ENCODE results near the gene OMP. TPM values are rescaled to one million over a fixed set of nuclear protein-coding genes. Genes with fewer than 3 reads are reported as not detected.

Gene OMP
- total and polyA plus RNA-seq, 2 of the 4 experiments (the other 2 are of a cell fraction) = 0.27 TPM; not detected in 1

DNA sequence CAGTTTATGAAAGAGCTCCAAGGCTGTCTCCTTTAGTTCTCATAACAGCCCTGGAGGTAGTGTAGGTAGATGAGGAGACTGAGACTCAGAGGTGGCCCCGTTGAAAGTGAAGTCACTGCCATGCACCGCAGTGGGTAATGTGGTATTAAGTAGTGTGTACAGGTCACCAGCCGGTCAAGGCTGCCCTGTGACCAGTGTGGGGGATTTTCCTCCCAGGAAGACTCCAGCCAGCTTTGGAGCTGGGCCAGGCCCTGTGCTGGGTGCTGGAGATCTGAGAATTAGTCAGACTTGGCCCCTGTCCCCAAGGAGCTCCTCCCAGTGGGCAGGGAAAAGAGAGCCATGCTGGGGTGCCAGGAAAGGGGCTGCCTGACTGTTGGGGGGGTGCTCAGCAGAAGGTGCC lies 5.3 kb downstream of the OMP start (continued):
- TF ChIP-seq RAD21 (IDR thresholded peaks at IDR 0.05; ENCODE audit: low read length) = no peak

DNA sequence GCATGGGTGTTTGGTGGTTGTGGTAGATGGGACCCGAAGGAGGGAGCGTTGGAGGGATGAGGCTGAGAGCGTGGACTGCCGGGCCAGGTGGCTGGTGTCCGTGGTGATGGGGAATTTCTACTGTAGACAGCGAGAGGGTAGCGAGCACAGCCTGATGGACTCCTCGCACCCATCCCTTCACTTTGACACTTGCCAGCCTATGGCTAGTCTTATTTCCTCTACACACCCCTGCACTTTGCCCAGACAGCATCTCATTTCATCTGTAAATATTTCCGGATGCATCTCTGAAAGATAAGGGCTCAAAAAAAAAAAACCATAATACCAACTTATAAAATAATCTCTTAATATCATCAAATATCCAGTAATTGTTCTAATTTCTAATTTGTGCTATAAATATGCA lies 5.8 kb downstream of the OMP start:
- Histone ChIP-seq H2AFZ (replicated peaks; ENCODE audit: low read length, poor library complexity) (peak overlapping the region; percentile 67), H3K9me3 (ENCODE audit: control insufficient read depth, insufficient read depth, low read length) (no peaks in the 10 kb centered on the region), H4K91ac (ENCODE audit: insufficient read depth, low read depth, low read length) (no peak overlapping the region; the same call in 1 of the 2 replicates), H3K27ac (ENCODE audit: insufficient read depth, low read length) (no peak overlapping the region), H2BK20ac (ENCODE audit: low read depth, low read length) (no peak overlapping the region), H3K18ac (ENCODE audit: low read depth, low read length) (no peak overlapping the region), H3K36me3 (ENCODE audit: control insufficient read depth, insufficient read depth, low read length) (no peaks in the 10 kb centered on the region), H3K79me1 (ENCODE audit: low read depth in 1 of 2, low read length in 2 of 2) (peaks cover 0 to 15% of the 10 kb centered on the region in 2 experiments; a peak in 1 of 4 replicates), H2AK9ac (replicated peaks; ENCODE audit: low read depth, low read length, poor library complexity) (peak overlapping the region; percentile 73), H3K9me1 (ENCODE audit: insufficient read depth, low read length) (peaks cover 12% of the 10 kb centered on the region), H3K4me2 (ENCODE audit: low read depth, low read length) (no peak overlapping the region), H2BK5ac (ENCODE audit: low read depth, low read length, poor library complexity, severe bottlenecking) (peak overlapping the region; percentile 10), H3K27me3 (ENCODE audit: control insufficient read depth, insufficient read depth, low read length) (no peaks in the 10 kb centered on the region), H3K4ac (ENCODE audit: low read depth, low read length) (peak overlapping the region; percentile 64), H4K20me1 (ENCODE audit: insufficient read depth, low read length) (peaks cover 5% of the 10 kb centered on the region; the same call in 1 of the 2 replicates), H2BK120ac (ENCODE audit: low read depth, low read length) (no peak overlapping the region), H3K9ac (ENCODE audit: low read depth, low read length) (no peak overlapping the region), H2AK5ac (ENCODE audit: low read depth, low read length) (peak overlapping the region; percentile 73; the same call in 1 of the 2 replicates), H3K4me1 (ENCODE audit: control insufficient read depth, insufficient read depth, low read length) (peaks cover 21% of the 10 kb centered on the region), H3K4me3 (ENCODE audit: insufficient read depth, low read depth, low read length) (no peak overlapping the region), H3K14ac (replicated peaks; ENCODE audit: low read depth, low read length) (no peak overlapping the region), H4K5ac (ENCODE audit: low read depth, low read length) (no peak overlapping the region), H3K23ac (ENCODE audit: low read depth, low read length) (no peak overlapping the region), H3K56ac (ENCODE audit: extremely low read depth, insufficient read depth, low read length) (no peak overlapping the region), H2BK15ac (ENCODE audit: low read depth, low read length) (no peak overlapping the region; the same call in 2 of the 3 replicates), H4K8ac (ENCODE audit: low read depth in 2 of 2, low read length in 2 of 2) (peak overlapping the region in 1 of 2 experiments; percentile 45; a peak in 2 of 4 replicates)
- intact Hi-C loops (cut with micrococcal nuclease) = no loop called here
- DNase-seq = no peak
- BruUV-seq (replicated peaks) = no TSS peak
- TF ChIP-seq MXI1 (IDR thresholded peaks at IDR 0.05; ENCODE audit: borderline replicate concordance, low read depth, low read length) (no peak), MAZ (IDR thresholded peaks at IDR 0.05; ENCODE audit: borderline replicate concordance, low read depth, low read length) (no peak), BHLHE40 (IDR thresholded peaks at IDR 0.05; ENCODE audit: low read depth, low read length) (no peak), RCOR1 (IDR thresholded peaks at IDR 0.05; ENCODE audit: insufficient replicate concordance, low read length) (no peak), FOS (IDR thresholded peaks at IDR 0.05; ENCODE audit: low read depth, low read length) (no peak), POLR2A (IDR thresholded peaks at IDR 0.05; ENCODE audit: low read depth, low read length) (no peak), RAD21 (IDR thresholded peaks at IDR 0.05; ENCODE audit: low read length) (no peak), MAFK (IDR thresholded peaks at IDR 0.05; ENCODE audit: low read depth, low read length) (no peak)
- TF ChIP-seq, protein P1, sequence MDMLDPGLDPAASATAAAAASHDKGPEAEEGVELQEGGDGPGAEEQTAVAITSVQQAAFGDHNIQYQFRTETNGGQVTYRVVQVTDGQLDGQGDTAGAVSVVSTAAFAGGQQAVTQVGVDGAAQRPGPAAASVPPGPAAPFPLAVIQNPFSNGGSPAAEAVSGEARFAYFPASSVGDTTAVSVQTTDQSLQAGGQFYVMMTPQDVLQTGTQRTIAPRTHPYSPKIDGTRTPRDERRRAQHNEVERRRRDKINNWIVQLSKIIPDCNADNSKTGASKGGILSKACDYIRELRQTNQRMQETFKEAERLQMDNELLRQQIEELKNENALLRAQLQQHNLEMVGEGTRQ (IDR thresholded peaks at IDR 0.05; ENCODE audit: low read depth, low read length) = no peak
- TF ChIP-seq, protein P2, sequence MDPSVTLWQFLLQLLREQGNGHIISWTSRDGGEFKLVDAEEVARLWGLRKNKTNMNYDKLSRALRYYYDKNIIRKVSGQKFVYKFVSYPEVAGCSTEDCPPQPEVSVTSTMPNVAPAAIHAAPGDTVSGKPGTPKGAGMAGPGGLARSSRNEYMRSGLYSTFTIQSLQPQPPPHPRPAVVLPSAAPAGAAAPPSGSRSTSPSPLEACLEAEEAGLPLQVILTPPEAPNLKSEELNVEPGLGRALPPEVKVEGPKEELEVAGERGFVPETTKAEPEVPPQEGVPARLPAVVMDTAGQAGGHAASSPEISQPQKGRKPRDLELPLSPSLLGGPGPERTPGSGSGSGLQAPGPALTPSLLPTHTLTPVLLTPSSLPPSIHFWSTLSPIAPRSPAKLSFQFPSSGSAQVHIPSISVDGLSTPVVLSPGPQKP (IDR thresholded peaks at IDR 0.05; ENCODE audit: borderline replicate concordance, low read depth, low read length) = no peak
- TF ChIP-seq, protein P3, sequence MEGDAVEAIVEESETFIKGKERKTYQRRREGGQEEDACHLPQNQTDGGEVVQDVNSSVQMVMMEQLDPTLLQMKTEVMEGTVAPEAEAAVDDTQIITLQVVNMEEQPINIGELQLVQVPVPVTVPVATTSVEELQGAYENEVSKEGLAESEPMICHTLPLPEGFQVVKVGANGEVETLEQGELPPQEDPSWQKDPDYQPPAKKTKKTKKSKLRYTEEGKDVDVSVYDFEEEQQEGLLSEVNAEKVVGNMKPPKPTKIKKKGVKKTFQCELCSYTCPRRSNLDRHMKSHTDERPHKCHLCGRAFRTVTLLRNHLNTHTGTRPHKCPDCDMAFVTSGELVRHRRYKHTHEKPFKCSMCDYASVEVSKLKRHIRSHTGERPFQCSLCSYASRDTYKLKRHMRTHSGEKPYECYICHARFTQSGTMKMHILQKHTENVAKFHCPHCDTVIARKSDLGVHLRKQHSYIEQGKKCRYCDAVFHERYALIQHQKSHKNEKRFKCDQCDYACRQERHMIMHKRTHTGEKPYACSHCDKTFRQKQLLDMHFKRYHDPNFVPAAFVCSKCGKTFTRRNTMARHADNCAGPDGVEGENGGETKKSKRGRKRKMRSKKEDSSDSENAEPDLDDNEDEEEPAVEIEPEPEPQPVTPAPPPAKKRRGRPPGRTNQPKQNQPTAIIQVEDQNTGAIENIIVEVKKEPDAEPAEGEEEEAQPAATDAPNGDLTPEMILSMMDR (conservative IDR thresholded peaks at IDR 0.05; ENCODE audit: low read depth, low read length) = no peak
- CTCF ChIA-PET = interaction anchor here (1.0 kb wide), 1 partner anchor 19 kb away, joined by 4 read pairs; the partner anchor contains the start of gene MYO7A
- WGBS, 2 experiments (ENCODE audit: extremely low coverage in 2 of 2, insufficient read length in 1 of 2) = 100% methylated on average over 1 of the region's 9 CpGs; no CpG with 5 or more reads in 1 of the 2 experiments
- dilution Hi-C loops (cut with HindIII; ENCODE audit: low sequenced_read_pairs, unreplicated experiment) = no loop called here
- POLR2A ChIA-PET (ENCODE audit: unreplicated experiment) = interaction anchor here (0.6 kb wide), 1 partner anchor 251 kb away, joined by 5 read pairs; no protein-coding TSS in a partner anchor
- ATAC-seq (ENCODE audit: low read depth) = no peak
- in situ Hi-C loops (cut with MboI; ENCODE audit: low sequenced_read_pairs) = no loop called here

Data from IMR-90 (cell line).